ENCODE measurements around the gene FGF4. TPM values are rescaled to one million over a fixed set of nuclear protein-coding genes. Genes with fewer than 3 reads are reported as not detected.

The FGF4 gene
- total RNA-seq, 1 experiment from 2014 or later = not detected

GRCh38 chr11:69721745-69722144, 53.4 kb downstream of the FGF4 start:
- H3K4me1 ChIP-seq = peaks cover 7% of the 10 kb centered on the region; the same call in 1 of the 2 replicates
- no peaks in the 10 kb centered on the region for H3K9me3 Mint-ChIP-seq (ENCODE audit: unreplicated experiment)
- H3K27me3 ChIP-seq (replicated peaks; ENCODE audit: control insufficient read depth, insufficient read depth, low read length) = no peaks in the 10 kb centered on the region
- ChIA-PET CTCF (interaction anchor here (0.7 kb wide), 1 partner anchor 13 kb away, joined by 3 read pairs; no protein-coding TSS in a partner anchor), POLR2A (no interaction called here)
- no peak overlapping the region for H3K4me3 ChIP-seq (ENCODE audit: low read depth, low read length)
- DNase-seq = peak in 1 of 2 experiments; percentile 44
- H3K36me3 Mint-ChIP-seq (ENCODE audit: insufficient read depth, unreplicated experiment) = no peaks in the 10 kb centered on the region
- TF ChIP-seq, protein P1, sequence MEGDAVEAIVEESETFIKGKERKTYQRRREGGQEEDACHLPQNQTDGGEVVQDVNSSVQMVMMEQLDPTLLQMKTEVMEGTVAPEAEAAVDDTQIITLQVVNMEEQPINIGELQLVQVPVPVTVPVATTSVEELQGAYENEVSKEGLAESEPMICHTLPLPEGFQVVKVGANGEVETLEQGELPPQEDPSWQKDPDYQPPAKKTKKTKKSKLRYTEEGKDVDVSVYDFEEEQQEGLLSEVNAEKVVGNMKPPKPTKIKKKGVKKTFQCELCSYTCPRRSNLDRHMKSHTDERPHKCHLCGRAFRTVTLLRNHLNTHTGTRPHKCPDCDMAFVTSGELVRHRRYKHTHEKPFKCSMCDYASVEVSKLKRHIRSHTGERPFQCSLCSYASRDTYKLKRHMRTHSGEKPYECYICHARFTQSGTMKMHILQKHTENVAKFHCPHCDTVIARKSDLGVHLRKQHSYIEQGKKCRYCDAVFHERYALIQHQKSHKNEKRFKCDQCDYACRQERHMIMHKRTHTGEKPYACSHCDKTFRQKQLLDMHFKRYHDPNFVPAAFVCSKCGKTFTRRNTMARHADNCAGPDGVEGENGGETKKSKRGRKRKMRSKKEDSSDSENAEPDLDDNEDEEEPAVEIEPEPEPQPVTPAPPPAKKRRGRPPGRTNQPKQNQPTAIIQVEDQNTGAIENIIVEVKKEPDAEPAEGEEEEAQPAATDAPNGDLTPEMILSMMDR (IDR thresholded peaks at IDR 0.05; ENCODE audit: insufficient read depth in 1 of 2, low read depth in 1 of 2, low read length in 1 of 2, severe bottlenecking in 1 of 2, unreplicated experiment in 1 of 2) = peak; percentile 39 to 64
- H3K4me3 Mint-ChIP-seq (ENCODE audit: unreplicated experiment) = no peak overlapping the region
- H3K36me3 ChIP-seq (ENCODE audit: control insufficient read depth, insufficient read depth, low read length) = no peaks in the 10 kb centered on the region
- H3K9me3 ChIP-seq = no peaks in the 10 kb centered on the region
- no peaks in the 10 kb centered on the region for H3K4me1 Mint-ChIP-seq (ENCODE audit: low read depth, unreplicated experiment)
- H3K27ac Mint-ChIP-seq (ENCODE audit: unreplicated experiment) = no peak overlapping the region
- BruUV-seq (replicated peaks) = no TSS peak
- peaks cover 5% of the 10 kb centered on the region for H3K27me3 Mint-ChIP-seq (ENCODE audit: insufficient read depth, unreplicated experiment)
- intact Hi-C loops (cut with micrococcal nuclease; ENCODE audit: unreplicated experiment) = loop anchor here (1.0 kb wide), 1 partner anchor 167 kb away; no protein-coding TSS in a partner anchor

DNA sequence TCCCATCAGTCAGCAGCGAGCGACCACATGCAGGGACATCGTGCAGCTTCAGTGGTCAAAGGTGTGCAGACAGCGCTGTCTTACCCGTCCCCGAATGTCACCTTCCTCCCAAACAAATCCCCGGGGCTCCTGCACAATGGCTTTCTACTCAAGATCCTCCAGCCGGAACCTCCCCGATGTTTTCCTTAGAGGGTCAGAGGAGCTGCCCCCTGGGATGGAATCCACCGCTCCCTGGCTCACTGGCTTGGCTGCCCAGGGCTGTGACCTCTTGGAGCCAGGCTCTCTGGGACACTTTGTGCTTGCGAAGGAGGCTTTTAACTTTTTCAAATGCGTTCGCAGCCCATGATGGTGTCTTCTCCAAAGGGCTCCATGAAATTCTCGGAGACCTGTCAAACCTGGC, 54.0 kb downstream of the FGF4 start:
- H3K27ac Mint-ChIP-seq (ENCODE audit: unreplicated experiment) = no peak overlapping the region
- Histone ChIP-seq H3K4me1 (peaks cover 3% of the 10 kb centered on the region; the same call in 1 of the 2 replicates), H3K36me3 (ENCODE audit: control insufficient read depth, insufficient read depth, low read length) (no peaks in the 10 kb centered on the region), H3K27me3 (replicated peaks; ENCODE audit: control insufficient read depth, insufficient read depth, low read length) (no peaks in the 10 kb centered on the region), H3K4me3 (ENCODE audit: low read depth, low read length) (no peak overlapping the region), H3K9me3 (no peaks in the 10 kb centered on the region)
- H3K4me3 Mint-ChIP-seq (ENCODE audit: unreplicated experiment) = no peak overlapping the region
- no peaks in the 10 kb centered on the region for H3K36me3 Mint-ChIP-seq (ENCODE audit: insufficient read depth, unreplicated experiment)
- no peak for DNase-seq
- no TSS peak for BruUV-seq (replicated peaks)
- intact Hi-C loops (cut with micrococcal nuclease; ENCODE audit: unreplicated experiment) = no loop called here
- H3K27me3 Mint-ChIP-seq (ENCODE audit: insufficient read depth, unreplicated experiment) = peaks cover 5% of the 10 kb centered on the region
- ChIA-PET POLR2A (no interaction called here), CTCF (interaction anchor here (0.7 kb wide), 1 partner anchor 12 kb away, joined by 3 read pairs; no protein-coding TSS in a partner anchor)
- no peaks in the 10 kb centered on the region for H3K4me1 Mint-ChIP-seq (ENCODE audit: low read depth, unreplicated experiment)
- no peaks in the 10 kb centered on the region for H3K9me3 Mint-ChIP-seq (ENCODE audit: unreplicated experiment)
- TF ChIP-seq, protein P1 (IDR thresholded peaks at IDR 0.05; ENCODE audit: insufficient read depth in 1 of 2, low read depth in 1 of 2, low read length in 1 of 2, severe bottlenecking in 1 of 2, unreplicated experiment in 1 of 2) = no peak

Other genes starting within 250 kb of the FGF4 start
- gene CCND1, start 134.2 kb downstream of the FGF4 start, total RNA-seq (2022) = 288 and 331 TPM in 2 replicates
- 49.3 and 51.3 TPM in 2 replicates for gene LTO1, start 100.0 kb downstream of the FGF4 start, total RNA-seq (2022)
- 1.1 and 1.7 TPM in 2 replicates for gene FGF19, start 71.3 kb downstream of the FGF4 start, total RNA-seq (2022)
- not detected in 2 replicates for gene FGF3, start 44.1 kb upstream of the FGF4 start, total RNA-seq (2022)